ENCODE data around the gene WIPF1.

WIPF1 gene

GRCh38 chr2:174618179-174618578 lies 20.6 kb upstream of the WIPF1 start:
- DNase-seq: no peak

GRCh38 chr2:174617718-174618117 lies 20.1 kb upstream of the WIPF1 start:
- DNase-seq: no peak

DNA sequence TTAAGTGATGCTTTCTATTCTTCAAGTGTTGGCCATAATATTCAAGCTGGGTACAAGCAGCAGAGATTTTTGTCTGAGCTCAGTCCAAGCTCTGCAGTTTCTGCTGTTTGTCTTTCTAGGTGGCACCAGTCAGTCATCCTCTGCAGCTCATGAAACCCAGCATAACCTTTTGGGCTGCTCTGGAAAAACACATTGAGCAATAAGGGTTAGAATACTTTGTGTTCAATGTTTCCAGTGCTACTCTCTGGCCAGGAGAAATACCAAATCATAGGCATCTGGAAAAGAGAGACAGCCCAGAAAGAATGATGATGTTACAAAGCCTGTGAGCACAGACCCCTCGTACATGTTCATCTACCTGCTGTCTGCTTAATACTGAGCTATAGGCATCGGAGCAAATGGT lies 19.5 kb upstream of the WIPF1 start:
- no peak for DNase-seq

DNA sequence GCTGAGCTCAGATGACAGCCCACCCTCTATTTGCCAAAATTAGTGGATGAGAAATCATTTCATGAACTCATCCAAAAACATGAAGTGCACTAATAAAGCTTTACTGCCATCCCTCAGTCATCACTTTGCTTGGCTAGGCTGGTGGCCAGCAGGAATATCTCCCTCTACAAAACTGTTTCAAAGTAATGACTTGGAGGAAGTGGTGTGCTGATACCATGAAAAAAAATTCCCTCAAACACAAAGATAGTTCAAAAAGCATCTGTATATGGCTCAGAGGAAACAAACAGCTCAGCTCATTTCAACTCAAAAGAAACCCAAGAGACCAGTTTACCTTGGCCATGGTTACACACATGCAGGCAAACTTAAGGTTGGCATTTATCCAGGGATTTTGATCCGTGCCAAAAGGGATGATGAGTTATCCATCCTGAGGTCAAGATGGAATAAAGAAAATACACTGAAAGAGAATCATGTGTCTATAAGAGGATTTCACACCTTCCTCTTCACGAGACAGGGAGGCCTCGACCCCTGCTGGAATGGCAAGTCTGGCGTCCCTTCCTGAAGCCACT lies 18.4 kb upstream of the WIPF1 start:
- no peak for DNase-seq

DNA sequence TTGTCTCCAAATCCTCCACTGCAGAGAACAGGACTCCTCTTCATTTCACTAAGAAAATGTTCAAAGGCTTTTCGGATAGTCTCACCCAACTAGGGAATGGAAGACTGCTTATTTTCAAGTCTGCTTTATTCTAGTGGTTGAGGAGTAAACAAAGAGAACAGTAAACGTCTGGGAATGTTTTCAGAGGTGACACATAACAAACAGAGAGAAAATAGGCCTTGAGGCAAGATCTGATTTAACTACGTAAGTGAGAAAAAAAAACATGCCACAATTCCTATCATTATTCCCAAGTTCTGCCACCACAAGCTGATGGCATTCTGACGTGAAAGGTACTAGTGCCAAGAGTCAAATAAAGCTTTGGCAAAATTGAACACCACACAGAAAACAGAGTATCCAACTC lies 16.7 kb upstream of the WIPF1 start:
- no peak for DNase-seq

DNA sequence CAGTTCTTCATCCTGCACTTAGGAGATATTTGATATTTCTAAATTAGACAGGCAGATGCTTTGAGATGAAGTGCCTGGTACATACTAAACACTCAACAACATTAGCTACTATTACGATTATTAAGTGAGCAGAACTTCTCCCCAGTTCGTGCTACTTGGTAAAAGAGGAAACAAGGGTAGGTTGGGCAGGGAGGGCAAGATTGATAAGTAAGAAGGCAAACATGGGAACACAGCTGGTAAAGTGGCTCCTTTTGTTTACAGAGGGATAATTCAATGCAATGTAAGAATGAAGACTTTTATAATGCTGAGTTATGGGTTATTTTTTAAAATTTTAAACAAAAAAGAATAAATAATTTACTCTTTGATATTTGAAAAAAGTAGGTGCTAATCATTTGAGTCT lies 15.9 kb upstream of the WIPF1 start:
- DNase-seq: no peak

- DNase-seq: no peak
These were observed 15.4 kb upstream of the WIPF1 start for GRCh38 chr2:174612970-174613369.

- no peak for DNase-seq
These were observed 14.2 kb upstream of the WIPF1 start for GRCh38 chr2:174611854-174612253.

DNA sequence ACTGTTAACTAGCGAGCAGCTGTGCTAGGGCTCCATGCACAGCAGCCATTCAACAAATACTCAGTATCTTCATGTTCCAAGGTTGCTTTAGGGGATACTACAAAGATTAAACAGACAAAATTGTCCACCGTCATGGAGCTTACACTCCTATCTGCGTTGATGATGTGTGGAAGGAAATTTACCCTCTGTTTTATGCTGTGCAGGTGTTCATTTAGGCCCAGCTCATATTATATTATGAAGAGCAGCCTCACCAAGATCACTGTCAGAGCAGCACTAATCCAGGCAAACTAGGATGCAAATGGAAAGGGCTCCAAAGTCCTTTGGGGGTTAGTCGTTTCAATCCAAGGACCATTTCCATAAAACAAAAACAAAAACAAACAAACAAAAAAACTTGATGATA lies 13.4 kb upstream of the WIPF1 start:
- DNase-seq: no peak

DNA sequence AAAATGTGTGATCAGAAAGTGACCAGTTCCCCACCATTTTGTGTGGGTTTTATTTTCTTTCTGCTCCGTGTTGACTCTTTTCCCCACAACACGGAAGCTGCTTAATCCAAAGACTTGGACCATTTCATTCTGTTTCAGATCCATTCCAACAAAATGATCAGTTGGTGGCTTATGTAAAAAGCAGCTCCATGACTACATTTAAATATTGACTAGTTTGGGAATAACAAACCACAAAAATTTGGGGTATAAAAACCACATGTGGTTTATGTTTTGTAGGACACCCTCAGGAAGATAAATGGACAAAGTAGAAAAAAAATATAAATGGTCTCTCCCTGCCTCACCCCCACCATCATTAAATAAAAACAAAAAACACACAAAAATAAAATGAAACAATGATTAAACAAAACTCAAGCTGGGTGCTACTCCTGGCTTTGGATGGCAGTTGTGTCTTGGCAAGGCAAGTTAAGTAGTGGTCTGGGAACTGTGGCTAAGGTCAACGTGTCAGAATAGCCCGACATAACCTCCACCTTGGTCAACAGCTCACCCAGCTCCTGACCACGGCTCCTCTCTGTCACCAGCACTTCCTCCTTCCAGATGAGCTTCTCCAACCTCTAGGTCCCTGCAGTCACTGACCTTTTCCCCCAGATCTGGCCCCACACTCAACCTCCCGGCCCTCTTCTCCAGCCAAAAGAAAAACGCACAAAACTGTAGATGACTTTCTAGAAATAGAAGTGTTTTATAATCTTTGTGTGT lies 12.8 kb upstream of the WIPF1 start:
- DNase-seq: no peak

GRCh38 chr2:174609261-174609660 lies 11.7 kb upstream of the WIPF1 start:
- DNase-seq: no peak

DNA sequence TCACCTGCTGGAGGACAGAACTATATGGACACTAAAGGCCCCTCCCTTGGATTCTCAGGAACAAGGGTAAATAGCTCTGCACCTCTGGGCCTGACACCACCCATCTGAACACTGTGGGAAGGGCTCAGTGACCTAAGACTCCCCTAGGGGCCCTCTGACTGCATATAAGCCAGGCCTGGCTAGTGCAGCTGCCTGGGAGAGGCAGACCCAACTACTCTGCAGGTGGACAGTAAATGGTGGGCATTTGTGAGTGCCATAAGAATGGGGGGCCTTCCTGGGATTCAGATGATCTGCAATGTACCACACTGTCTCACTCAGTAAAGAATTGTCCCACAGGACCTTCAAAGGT lies 11.2 kb upstream of the WIPF1 start:
- DNase-seq: no peak

DNA sequence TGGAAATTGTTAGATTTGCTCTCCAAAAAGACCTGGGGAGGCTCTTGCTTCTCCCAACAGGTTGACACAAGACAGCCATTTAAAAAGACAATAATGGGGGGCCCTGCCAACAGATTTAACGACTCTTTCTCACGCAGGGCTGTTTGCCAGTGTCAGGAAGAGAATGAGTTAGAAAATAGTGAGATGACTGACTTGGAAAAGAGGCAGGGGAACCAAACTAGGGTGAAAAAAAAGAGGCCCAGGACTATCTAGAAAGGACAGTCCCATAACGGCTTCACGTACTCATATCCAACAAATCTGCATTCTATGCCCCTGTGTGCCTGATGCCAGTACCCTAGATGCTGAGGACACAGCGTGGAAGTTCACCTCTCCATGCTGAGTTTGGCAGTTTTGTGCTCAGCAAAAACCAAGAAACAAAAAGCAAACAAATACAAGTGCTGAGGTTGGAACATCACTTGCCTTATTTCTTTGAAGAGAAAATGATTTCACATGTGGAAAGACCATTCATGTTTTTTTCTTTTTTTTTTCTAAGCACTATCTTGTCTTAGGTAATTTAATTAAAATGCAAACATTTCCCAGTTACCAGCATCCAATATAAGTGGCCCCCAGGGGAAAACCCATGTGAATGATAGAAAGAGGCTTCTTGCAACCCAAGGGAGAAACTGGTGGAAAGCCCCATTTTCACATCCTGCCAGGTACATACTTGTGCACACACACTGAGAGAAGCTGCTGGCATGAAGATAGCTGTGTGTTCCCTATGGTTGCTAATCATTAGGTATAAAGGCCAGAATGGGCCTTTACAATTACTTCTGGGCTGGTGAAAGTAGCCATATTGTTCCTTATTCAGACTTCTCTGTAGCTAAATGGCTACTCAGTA lies 10.6 kb upstream of the WIPF1 start:
- DNase-seq: no peak

- DNase-seq: no peak
These were observed 10.0 kb upstream of the WIPF1 start for GRCh38 chr2:174607584-174607983.

DNA sequence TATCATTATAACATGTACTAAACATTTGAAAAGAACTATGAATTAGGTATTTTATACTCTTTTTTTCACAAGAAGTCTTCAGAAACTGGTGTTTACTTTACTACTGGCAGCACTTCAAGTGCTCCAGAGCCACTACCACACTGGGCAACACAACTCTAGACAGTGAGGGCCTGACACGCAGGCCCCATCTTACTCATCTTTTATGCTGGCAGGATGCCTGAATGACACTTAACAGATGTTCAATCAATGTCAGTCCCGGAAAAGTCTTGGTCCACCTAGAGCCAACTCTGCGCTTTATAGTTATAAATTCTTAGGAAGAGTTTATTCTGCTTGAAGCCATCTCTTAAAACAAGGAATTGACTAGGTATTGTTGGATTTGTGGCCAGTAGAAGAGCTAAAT lies 8.7 kb upstream of the WIPF1 start:
- DNase-seq: no peak

DNA sequence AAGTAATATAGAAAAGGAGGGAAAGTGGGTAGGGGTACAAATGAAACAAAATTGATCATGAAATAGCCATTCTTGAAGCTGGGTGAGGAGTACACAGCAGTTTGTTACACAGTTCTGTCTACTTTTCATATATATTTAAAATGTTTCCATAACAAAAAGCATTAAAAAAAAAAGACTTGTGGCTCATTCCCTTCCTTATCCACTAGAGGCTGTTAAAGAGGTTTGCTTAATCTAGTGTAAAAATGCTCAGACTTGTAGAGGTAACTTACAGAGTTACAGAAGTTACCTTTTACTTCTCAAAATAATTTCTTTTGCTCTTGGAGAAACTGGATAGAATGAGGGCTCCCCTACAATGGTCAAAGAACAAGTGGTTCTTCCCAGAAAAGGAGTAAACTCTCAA lies 8.1 kb upstream of the WIPF1 start:
- DNase-seq: no peak

DNA sequence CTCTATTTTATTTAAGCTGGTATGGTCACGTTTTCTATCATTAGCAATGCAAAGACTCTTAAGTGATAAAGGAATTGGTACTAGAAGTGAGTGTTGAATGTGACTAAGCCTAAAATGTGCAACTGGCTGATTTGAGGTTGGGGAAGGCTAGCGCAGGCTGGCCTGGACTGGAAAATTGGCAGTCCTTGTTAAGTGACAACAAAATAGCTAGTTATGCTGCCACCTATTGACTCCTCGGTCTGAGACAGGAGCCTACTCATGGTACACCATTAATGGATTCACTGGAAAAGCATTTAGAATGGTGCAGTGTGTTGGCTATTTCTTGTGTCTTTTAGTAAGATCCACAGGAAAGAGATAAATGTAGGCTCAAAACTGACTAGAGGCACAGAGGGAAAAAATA lies 5.7 kb upstream of the WIPF1 start:
- DNase-seq: peak in 2 of 4 experiments; percentile 8 to 11

- DNase-seq: no peak
These were observed 5.1 kb upstream of the WIPF1 start for GRCh38 chr2:174602745-174603144.

GRCh38 chr2:174600349-174600748 lies 2.7 kb upstream of the WIPF1 start:
- DNase-seq: no peak

GRCh38 chr2:174599310-174599921 lies 1.8 kb upstream of the WIPF1 start:
- no peak for DNase-seq

GRCh38 chr2:174597009-174597344 lies 627 bp downstream of the WIPF1 start:
- no peak for DNase-seq

DNA sequence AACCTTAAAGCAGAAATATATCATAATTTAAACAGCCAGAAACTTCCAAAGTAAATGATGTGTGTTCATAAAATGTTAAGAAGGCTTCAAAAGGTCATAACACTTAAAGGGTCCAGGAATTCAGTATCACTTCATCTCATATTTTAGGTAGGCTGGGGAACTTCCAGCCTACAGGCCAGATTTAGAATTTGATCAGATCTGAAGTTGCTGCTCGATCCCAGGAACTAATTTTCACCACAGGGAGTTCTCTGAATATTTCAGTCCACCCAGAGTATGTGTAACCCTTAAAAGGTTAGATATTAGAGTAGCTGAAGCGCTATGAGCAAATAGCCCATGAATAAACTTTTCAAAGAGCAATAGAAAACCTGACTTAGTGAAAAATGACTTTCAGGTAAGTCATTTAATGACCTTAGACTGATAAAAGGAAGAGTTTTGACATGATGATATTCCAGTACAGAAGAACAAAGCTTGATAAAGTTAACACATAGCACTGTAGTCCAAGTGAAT lies 1.7 kb downstream of the WIPF1 start:
- DNase-seq: no peak

GRCh38 chr2:174595116-174595809 lies 2.3 kb downstream of the WIPF1 start:
- no peak for DNase-seq
